H9 (cell line): ENCODE results near the gene FIGNL2. TPM values are rescaled to one million over a fixed set of nuclear protein-coding genes. Genes with fewer than 3 reads are reported as not detected.

Source experiments
- DNase-seq: peaks from one replicate; pipeline ENCODE4 v3.0.0-alpha.2; 2017
- H2AFZ ChIP-seq: one replicate; pipeline ENCODE4 v1.6.1; 2013; ENCODE audit warnings: mild to moderate bottlenecking, low read length, control low read depth, moderate library complexity
- H2AK5ac ChIP-seq: 2 replicates; pipeline ENCODE4 v1.6.1; 2013; ENCODE audit warnings: low read length, control low read depth, mixed read lengths; ENCODE audit not compliant: insufficient read length
- H2BK120ac ChIP-seq: one replicate; pipeline ENCODE4 v1.6.1; 2013; ENCODE audit warnings: low read depth, mild to moderate bottlenecking, low read length, control low read depth, inconsistent platforms; ENCODE audit not compliant: poor library complexity, severe bottlenecking
- H2BK12ac ChIP-seq: 2 replicates; pipeline ENCODE4 v1.6.1; 2013; ENCODE audit warnings: low read length, control low read depth, mixed read lengths, low read depth; ENCODE audit not compliant: insufficient read length
- H2BK15ac ChIP-seq: 2 replicates; pipeline ENCODE4 v1.6.1; 2013; ENCODE audit warnings: low read depth, low read length, control low read depth
- H2BK20ac ChIP-seq: one replicate; pipeline ENCODE4 v1.6.1; 2013; ENCODE audit warnings: low read depth, mild to moderate bottlenecking, low read length, control low read depth, inconsistent platforms; ENCODE audit not compliant: poor library complexity, severe bottlenecking
- H2BK5ac ChIP-seq: 2 replicates; pipeline ENCODE4 v1.6.1; 2013; ENCODE audit warnings: low read length, control low read depth, mixed read lengths; ENCODE audit not compliant: insufficient read length
- H3K14ac ChIP-seq: 2 replicates; pipeline ENCODE4 v1.6.1; 2013; ENCODE audit warnings: low read length, control low read depth; ENCODE audit not compliant: insufficient read depth
- H3K18ac ChIP-seq: 2 replicates; pipeline ENCODE4 v1.6.1; 2013; ENCODE audit warnings: low read depth, mild to moderate bottlenecking, mixed read lengths, low read length, control low read depth; ENCODE audit not compliant: insufficient read length
- H3K23ac ChIP-seq: 2 replicates; pipeline ENCODE4 v1.6.1; 2013; ENCODE audit warnings: low read length, control low read depth, mixed read lengths, low read depth; ENCODE audit not compliant: insufficient read length
- H3K23me2 ChIP-seq: 2 replicates; pipeline ENCODE4 v1.6.1; 2013; ENCODE audit warnings: low read depth, mild to moderate bottlenecking, mixed read lengths, low read length, control low read depth; ENCODE audit not compliant: insufficient read length, poor library complexity, severe bottlenecking
- H3K27ac ChIP-seq: 2 replicates; pipeline ENCODE4 v1.5.1; 2013; ENCODE audit warnings: low read length, control low read depth, mixed read lengths, low read depth; ENCODE audit not compliant: insufficient read length
- H3K27me3 ChIP-seq: 2 replicates; pipeline ENCODE4 v1.6.1; 2013; ENCODE audit warnings: low read length, control low read depth, inconsistent platforms; ENCODE audit not compliant: insufficient read depth
- H3K4ac ChIP-seq: 2 replicates; pipeline ENCODE4 v1.6.1; 2013; ENCODE audit warnings: low read depth, mild to moderate bottlenecking, control low read depth, inconsistent platforms, low read length, moderate library complexity
- H3K4me1 ChIP-seq: 2 replicates; pipeline ENCODE4 v1.6.1; 2013; ENCODE audit warnings: low read length, control low read depth, inconsistent platforms; ENCODE audit not compliant: insufficient read depth
- H3K4me2 ChIP-seq: 2 replicates; pipeline ENCODE4 v1.6.1; 2013; ENCODE audit warnings: low read length, control low read depth, mixed read lengths; ENCODE audit not compliant: insufficient read length, insufficient read depth
- H3K56ac ChIP-seq: 2 replicates; pipeline ENCODE4 v1.6.1; 2013; ENCODE audit warnings: low read depth, mild to moderate bottlenecking, mixed read lengths, low read length, control low read depth; ENCODE audit not compliant: insufficient read length
- H3K79me1 ChIP-seq: 2 replicates; pipeline ENCODE4 v1.6.1; 2013; ENCODE audit warnings: low read depth, mild to moderate bottlenecking, moderate library complexity, low read length, control low read depth, inconsistent platforms; ENCODE audit not compliant: insufficient read depth, poor library complexity, severe bottlenecking
- H3K79me2 ChIP-seq: 2 replicates; pipeline ENCODE4 v1.6.1; 2013; ENCODE audit warnings: low read length, control low read depth, inconsistent platforms; ENCODE audit not compliant: insufficient read depth
- H3K9ac ChIP-seq: 2 replicates; pipeline ENCODE4 v1.6.1; 2013; ENCODE audit warnings: low read length, control low read depth, mixed read lengths; ENCODE audit not compliant: insufficient read length; ENCODE audit errors: extremely low read depth
- H3K9me3 ChIP-seq: one replicate; pipeline ENCODE4 v1.6.1; 2013; ENCODE audit warnings: low read depth, low read length, inconsistent platforms; ENCODE audit not compliant: control insufficient read depth
- H3T11ph ChIP-seq: one replicate; pipeline ENCODE4 v1.6.1; 2013; ENCODE audit warnings: mild to moderate bottlenecking, low read length, control low read depth, inconsistent platforms
- H4K20me1 ChIP-seq: one replicate; pipeline ENCODE4 v1.6.1; 2013; ENCODE audit not compliant: control insufficient read depth, insufficient read length, insufficient read depth
- H4K5ac ChIP-seq: 2 replicates; pipeline ENCODE4 v1.6.1; 2013; ENCODE audit warnings: low read depth, mild to moderate bottlenecking, mixed read lengths, low read length, control low read depth; ENCODE audit not compliant: insufficient read length
- H4K8ac ChIP-seq: replicated peaks from 2 replicates; pipeline ENCODE4 v1.6.1; 2013; ENCODE audit warnings: low read length, control low read depth, mixed read lengths, low read depth; ENCODE audit not compliant: insufficient read length
- H4K91ac ChIP-seq: 2 replicates; pipeline ENCODE4 v1.6.1; 2013; ENCODE audit warnings: low read depth, mild to moderate bottlenecking, moderate library complexity, mixed read lengths, low read length, control low read depth; ENCODE audit not compliant: insufficient read length
- H3K27ac Mint-ChIP-seq, 3 experiments: 2 replicates in 2 of 3; 3 replicates in 1 of 3; pipeline ENCODE4 v1.8.0; 2020 to 2021; ENCODE audit warnings: mixed read lengths in 3 of 3, mild to moderate bottlenecking in 1 of 3, moderate library complexity in 1 of 3
- H3K27me3 Mint-ChIP-seq: 2 replicates; pipeline ENCODE4 v1.8.0; 2021; ENCODE audit warnings: low read depth, mild to moderate bottlenecking, moderate library complexity, mixed read lengths
- H3K36me3 Mint-ChIP-seq, 3 experiments: 2 replicates in 2 of 3; 3 replicates in 1 of 3; pipeline ENCODE4 v1.8.0; 2020 to 2021; ENCODE audit warnings: low read depth in 3 of 3, mixed read lengths in 3 of 3; ENCODE audit not compliant: insufficient read depth in 1 of 3
- H3K4me1 Mint-ChIP-seq, 2 experiments: 2 replicates each; pipeline ENCODE4 v1.8.0; 2020; ENCODE audit warnings: mixed read lengths in 2 of 2
- H3K4me3 Mint-ChIP-seq, 2 experiments: 2 replicates in 1 of 2; 3 replicates in 1 of 2; pipeline ENCODE4 v1.8.0; 2020 to 2021; ENCODE audit warnings: mild to moderate bottlenecking in 2 of 2, mixed read lengths in 2 of 2, moderate library complexity in 1 of 2
- H3K9me3 Mint-ChIP-seq, 2 experiments: 2 replicates in 1 of 2; 3 replicates in 1 of 2; pipeline ENCODE4 v1.8.0; 2020; ENCODE audit warnings: mild to moderate bottlenecking in 2 of 2, mixed read lengths in 2 of 2, moderate library complexity in 1 of 2
- WGBS: extraction: QIAGEN DNeasy Blood & Tissue Kit; methylation state at CpG from one replicate; pipeline ENCODE4 v1.1.7; 2013; ENCODE audit warnings: missing lambda C conversion rate, low lambda C conversion rate, mixed read lengths; ENCODE audit not compliant: insufficient read length; ENCODE audit errors: extremely low coverage; 5-methylcytosine and 5-hydroxymethylcytosine counted together
- total RNA-seq: library from RNA; stranded (reverse); gene quantifications from 2 replicates; pipeline ENCODE4 v1.2.1, GENCODE V29; 2021
- TF ChIP-seq, protein P1 (sequence below): fragments of 200-600 bp; sonication (generic); conservative IDR thresholded peaks from 3 replicates; pipeline ENCODE4 v1.8.0; 2021; ENCODE audit warnings: antibody characterized with exemption, mild to moderate bottlenecking

The FIGNL2 gene
- total RNA-seq, 1 experiment from 2014 or later: 19.7 TPM

DNA sequence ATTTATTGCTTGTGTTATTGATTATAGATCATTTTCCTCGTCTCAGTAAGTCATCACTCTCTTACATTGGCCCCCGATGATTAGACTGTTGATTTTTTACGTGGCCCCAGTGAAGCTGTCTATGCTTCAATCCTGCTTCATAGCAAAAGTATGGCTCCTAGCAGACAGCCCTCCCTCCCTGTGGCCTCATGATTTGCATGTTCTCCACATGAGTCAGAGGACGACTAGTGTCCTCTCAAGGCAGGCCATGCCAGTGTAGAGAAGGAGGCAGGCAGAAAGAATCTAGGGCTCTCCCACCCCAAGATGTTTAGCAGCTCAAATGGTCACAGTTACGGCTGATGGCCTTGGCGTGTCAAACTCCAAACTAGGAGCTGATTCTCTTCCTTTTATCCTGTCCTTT is 59.6 kb downstream of the FIGNL2 start:
- H3K4ac ChIP-seq: no peak overlapping the region
- H3K18ac ChIP-seq: no peak overlapping the region
- no peaks in the 10 kb centered on the region for H4K20me1 ChIP-seq
- H4K5ac ChIP-seq: no peak overlapping the region
- no peak overlapping the region for H3K27ac Mint-ChIP-seq
- H2BK12ac ChIP-seq: no peak overlapping the region
- no peak overlapping the region for H3K27ac ChIP-seq
- no peaks in the 10 kb centered on the region for H3K4me1 Mint-ChIP-seq
- TF ChIP-seq, protein P1, sequence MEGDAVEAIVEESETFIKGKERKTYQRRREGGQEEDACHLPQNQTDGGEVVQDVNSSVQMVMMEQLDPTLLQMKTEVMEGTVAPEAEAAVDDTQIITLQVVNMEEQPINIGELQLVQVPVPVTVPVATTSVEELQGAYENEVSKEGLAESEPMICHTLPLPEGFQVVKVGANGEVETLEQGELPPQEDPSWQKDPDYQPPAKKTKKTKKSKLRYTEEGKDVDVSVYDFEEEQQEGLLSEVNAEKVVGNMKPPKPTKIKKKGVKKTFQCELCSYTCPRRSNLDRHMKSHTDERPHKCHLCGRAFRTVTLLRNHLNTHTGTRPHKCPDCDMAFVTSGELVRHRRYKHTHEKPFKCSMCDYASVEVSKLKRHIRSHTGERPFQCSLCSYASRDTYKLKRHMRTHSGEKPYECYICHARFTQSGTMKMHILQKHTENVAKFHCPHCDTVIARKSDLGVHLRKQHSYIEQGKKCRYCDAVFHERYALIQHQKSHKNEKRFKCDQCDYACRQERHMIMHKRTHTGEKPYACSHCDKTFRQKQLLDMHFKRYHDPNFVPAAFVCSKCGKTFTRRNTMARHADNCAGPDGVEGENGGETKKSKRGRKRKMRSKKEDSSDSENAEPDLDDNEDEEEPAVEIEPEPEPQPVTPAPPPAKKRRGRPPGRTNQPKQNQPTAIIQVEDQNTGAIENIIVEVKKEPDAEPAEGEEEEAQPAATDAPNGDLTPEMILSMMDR: no peak
- H2AK5ac ChIP-seq: no peak overlapping the region
- H3K4me2 ChIP-seq: no peak overlapping the region
- H2BK5ac ChIP-seq: no peak overlapping the region
- H3K4me3 Mint-ChIP-seq: no peak overlapping the region
- no peak overlapping the region for H3K23ac ChIP-seq
- H3K27me3 ChIP-seq: no peaks in the 10 kb centered on the region
- no peaks in the 10 kb centered on the region for H3K4me1 ChIP-seq
- WGBS: no CpG with 5 or more reads among the region's 6 CpGs
- peaks cover 11 to 40% (median 34%) of the 10 kb centered on the region in 3 experiments; a peak in 6 of 7 replicates for H3K36me3 Mint-ChIP-seq
- H3K79me2 ChIP-seq: no peaks in the 10 kb centered on the region
- H3T11ph ChIP-seq: no peak overlapping the region
- H3K9ac ChIP-seq: no peak overlapping the region
- no peak overlapping the region for H2AFZ ChIP-seq
- H2BK20ac ChIP-seq: no peak overlapping the region
- no peak overlapping the region for H2BK15ac ChIP-seq
- H2BK120ac ChIP-seq: no peak overlapping the region
- no peaks in the 10 kb centered on the region for H3K79me1 ChIP-seq
- no peaks in the 10 kb centered on the region for H3K27me3 Mint-ChIP-seq
- H3K9me3 Mint-ChIP-seq: no peaks in the 10 kb centered on the region
- no peak overlapping the region for H4K8ac ChIP-seq
- no peak overlapping the region for H4K91ac ChIP-seq
- no peak overlapping the region for H3K56ac ChIP-seq
- DNase-seq: no peak
- H3K14ac ChIP-seq: no peak overlapping the region
- no peaks in the 10 kb centered on the region for H3K9me3 ChIP-seq
- no peaks in the 10 kb centered on the region for H3K23me2 ChIP-seq
